Peyer's patch (tissue), 4 donors: Measurements from ENCODE around the gene FGGY.

Experiments used
- POLR2A ChIP-seq, 2 donors: fragments of 450-650 bp; IDR thresholded peaks; one replicate each; pipeline ENCODE4 v1.5.1; 2017; ENCODE audit warnings: antibody characterized with exemption in 2 of 2, mild to moderate bottlenecking in 2 of 2, moderate library complexity in 2 of 2
- TF ChIP-seq, protein P1 (sequence below), 6 experiments: fragments of 450-650 bp in 4 of 6; fragments of 200-600 bp in 2 of 6; sonication (generic) in 1 of 6; IDR thresholded peaks; one replicate each; pipeline ENCODE4 v1.5.1; 2017 to 2019; ENCODE audit warnings: antibody characterized with exemption in 6 of 6, mild to moderate bottlenecking in 3 of 6, moderate library complexity in 1 of 6

DNA sequence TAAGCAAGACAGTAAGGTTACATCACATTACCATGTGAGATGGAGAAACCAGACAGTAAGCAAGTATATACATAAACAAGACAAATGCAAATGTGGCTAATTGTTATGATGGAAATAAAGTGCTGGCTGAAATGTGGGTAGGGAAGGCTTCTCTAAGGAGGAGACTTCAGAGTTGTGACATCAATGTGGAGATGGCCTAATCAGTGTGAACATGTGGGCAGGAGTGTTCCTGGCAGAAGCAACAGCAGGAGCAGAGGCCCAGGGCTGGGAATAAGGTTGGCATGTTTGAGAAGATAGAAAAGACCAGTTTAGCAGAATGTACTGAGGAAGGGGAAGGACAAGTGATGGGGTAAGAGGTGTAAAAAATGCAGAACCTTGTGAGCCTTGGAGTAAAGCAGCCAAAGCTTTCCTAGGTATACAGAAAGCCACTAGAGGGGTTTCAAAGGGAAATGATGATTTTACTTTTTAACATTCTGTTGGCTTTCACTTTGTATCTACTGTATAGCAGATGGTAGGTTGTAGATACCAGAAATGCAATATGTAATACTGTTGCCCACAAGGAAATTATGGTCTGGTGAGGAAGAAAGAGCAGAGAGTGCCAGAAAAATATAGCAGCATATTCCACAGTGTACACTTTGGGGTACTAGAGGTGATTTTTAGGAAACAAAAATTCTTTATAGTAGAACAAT, 197.4 kb downstream of the FGGY start:
- TF ChIP-seq, protein P1, sequence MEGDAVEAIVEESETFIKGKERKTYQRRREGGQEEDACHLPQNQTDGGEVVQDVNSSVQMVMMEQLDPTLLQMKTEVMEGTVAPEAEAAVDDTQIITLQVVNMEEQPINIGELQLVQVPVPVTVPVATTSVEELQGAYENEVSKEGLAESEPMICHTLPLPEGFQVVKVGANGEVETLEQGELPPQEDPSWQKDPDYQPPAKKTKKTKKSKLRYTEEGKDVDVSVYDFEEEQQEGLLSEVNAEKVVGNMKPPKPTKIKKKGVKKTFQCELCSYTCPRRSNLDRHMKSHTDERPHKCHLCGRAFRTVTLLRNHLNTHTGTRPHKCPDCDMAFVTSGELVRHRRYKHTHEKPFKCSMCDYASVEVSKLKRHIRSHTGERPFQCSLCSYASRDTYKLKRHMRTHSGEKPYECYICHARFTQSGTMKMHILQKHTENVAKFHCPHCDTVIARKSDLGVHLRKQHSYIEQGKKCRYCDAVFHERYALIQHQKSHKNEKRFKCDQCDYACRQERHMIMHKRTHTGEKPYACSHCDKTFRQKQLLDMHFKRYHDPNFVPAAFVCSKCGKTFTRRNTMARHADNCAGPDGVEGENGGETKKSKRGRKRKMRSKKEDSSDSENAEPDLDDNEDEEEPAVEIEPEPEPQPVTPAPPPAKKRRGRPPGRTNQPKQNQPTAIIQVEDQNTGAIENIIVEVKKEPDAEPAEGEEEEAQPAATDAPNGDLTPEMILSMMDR (IDR thresholded peaks at IDR 0.05): no peak
- no peak for TF ChIP-seq POLR2A (IDR thresholded peaks at IDR 0.05)
